Thyroid gland (tissue), 4 donors: ENCODE results near the gene SPINK4.

Experiments
- POLR2A ChIP-seq, 2 donors: fragments of 450-650 bp; IDR thresholded peaks; one replicate each; pipeline ENCODE4 v1.6.1; 2017; ENCODE audit warnings: antibody characterized with exemption in 2 of 2, mild to moderate bottlenecking in 2 of 2, moderate library complexity in 1 of 2
- TF ChIP-seq, protein P1 (sequence below), 6 experiments: fragments of 200-600 bp in 3 of 6; fragments of 450-650 bp in 3 of 6; sonication (generic) in 3 of 6; IDR thresholded peaks; one replicate each; pipeline ENCODE4 v1.5.1; 2016 to 2019; ENCODE audit warnings: antibody characterized with exemption in 6 of 6, mild to moderate bottlenecking in 2 of 6, inconsistent platforms in 1 of 6, moderate library complexity in 1 of 6

DNA sequence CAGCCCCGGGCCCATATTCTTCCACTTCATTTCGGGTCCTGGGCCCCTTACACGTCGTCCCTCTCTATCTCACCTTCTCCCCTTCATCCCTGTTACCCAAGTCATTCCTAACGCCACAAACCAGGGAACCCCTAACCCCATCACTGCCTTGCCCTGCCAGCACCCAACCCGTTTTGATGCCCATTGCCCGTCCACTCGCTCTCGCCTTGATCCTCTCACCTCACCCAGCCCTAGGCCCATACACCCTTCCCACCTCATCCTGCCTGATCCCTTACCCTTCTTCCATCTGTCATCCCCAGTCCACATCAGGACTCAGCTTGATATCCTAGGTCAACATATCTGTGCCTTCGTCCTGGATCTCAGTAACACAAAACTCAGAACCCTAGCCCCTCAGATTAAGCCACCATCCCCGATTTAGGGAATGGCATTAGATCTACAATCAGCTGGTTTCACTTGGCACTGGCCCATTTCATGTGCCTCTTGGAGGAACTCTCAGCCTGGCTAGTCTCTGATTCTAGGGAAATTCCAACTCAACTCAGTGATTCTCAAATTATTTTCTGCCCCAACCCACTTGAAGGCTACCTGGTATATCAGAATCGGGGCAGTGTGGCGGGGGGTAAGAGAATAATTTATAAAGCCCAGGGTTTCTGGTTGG, 25.4 kb downstream of the SPINK4 start:
- TF ChIP-seq, protein P1, sequence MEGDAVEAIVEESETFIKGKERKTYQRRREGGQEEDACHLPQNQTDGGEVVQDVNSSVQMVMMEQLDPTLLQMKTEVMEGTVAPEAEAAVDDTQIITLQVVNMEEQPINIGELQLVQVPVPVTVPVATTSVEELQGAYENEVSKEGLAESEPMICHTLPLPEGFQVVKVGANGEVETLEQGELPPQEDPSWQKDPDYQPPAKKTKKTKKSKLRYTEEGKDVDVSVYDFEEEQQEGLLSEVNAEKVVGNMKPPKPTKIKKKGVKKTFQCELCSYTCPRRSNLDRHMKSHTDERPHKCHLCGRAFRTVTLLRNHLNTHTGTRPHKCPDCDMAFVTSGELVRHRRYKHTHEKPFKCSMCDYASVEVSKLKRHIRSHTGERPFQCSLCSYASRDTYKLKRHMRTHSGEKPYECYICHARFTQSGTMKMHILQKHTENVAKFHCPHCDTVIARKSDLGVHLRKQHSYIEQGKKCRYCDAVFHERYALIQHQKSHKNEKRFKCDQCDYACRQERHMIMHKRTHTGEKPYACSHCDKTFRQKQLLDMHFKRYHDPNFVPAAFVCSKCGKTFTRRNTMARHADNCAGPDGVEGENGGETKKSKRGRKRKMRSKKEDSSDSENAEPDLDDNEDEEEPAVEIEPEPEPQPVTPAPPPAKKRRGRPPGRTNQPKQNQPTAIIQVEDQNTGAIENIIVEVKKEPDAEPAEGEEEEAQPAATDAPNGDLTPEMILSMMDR (IDR thresholded peaks at IDR 0.05), result no peak
- TF ChIP-seq POLR2A (IDR thresholded peaks at IDR 0.05), result no peak
